HG02981 (cell line): ENCODE data around the gene PIAS2.
"Not testable (repeated sequence)": the region's sequence is repeated elsewhere in the genome, so short reads cannot be mapped to it uniquely, and the experiment has no call there.

Experiments
- ATAC-seq: cut with Tn5 transposase; IDR thresholded peaks from one replicate; pipeline ENCODE4 v1.9.1; 2021; ENCODE audit warnings: mild to moderate bottlenecking, moderate library complexity; ENCODE audit not compliant: unreplicated experiment

Gene PIAS2, protein sequence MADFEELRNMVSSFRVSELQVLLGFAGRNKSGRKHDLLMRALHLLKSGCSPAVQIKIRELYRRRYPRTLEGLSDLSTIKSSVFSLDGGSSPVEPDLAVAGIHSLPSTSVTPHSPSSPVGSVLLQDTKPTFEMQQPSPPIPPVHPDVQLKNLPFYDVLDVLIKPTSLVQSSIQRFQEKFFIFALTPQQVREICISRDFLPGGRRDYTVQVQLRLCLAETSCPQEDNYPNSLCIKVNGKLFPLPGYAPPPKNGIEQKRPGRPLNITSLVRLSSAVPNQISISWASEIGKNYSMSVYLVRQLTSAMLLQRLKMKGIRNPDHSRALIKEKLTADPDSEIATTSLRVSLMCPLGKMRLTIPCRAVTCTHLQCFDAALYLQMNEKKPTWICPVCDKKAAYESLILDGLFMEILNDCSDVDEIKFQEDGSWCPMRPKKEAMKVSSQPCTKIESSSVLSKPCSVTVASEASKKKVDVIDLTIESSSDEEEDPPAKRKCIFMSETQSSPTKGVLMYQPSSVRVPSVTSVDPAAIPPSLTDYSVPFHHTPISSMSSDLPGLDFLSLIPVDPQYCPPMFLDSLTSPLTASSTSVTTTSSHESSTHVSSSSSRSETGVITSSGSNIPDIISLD

DNA sequence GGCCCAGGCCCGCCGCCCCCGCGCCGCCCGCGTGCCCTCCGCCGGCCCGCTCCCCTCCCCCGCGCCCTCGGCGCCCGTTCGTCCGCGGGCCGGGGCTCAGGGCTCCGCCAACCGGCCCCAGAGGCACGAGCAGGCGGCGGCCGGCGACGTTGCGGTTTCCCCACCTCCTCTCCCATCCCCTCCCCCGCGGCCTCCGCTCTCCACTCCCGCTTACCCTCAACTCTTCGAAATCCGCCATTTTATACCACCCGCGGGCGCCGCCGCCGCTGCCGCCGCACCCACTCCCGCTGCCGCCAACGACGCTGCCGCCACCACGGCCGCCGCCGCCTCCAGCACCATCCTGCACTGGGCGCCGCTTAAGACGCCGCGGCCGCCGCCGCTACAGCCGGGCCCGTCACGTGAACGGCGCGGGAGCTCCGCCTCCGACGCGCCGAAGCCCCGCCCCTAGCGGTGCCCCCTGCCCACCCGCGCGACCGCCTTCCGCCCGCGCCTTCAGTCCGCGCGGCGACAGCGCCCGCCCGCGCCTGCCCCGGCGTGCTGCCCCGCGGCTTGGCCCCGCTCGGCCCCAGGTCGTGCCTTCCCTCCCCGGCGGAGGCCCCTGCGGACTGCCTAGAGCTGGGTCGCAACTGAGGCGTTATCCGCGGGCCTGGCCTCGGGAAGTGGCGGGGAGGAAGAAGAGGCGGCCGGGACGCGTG lies at the start of gene PIAS2, which contains the start of gene KATNAL2:
Gene PIAS2, minus strand, starts transcription at position 400 of the 695 bp plus-strand sequence. Its CDS starts 162 bp downstream, at position 238.
Gene KATNAL2, plus strand, starts transcription at position 495 of the 695 bp plus-strand sequence. CDS start 29,271 bp downstream, outside the sequence.
- ATAC-seq, result peak; percentile 84

DNA sequence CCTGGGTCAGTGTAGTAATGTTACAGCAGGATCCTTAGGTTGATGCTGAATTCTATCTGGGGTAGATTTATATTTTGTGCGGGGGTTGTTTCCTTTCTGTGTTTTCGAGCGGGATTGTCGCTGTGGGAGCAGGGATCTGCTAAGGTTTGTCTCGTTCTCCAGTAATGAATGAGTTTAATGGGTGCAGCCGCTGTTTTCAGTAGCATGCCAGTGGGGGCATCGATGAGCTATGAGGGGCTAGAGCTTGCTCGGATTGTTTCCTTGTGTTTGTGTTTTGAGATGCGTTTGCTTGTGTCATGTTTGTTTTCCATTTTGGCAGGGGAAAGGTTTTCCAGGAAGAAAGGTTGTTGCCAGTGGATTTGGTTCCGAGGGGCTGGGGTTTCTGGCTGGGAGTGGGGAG lies 49.0 kb upstream of the PIAS2 start:
- ATAC-seq, result not testable (repeated sequence)

DNA sequence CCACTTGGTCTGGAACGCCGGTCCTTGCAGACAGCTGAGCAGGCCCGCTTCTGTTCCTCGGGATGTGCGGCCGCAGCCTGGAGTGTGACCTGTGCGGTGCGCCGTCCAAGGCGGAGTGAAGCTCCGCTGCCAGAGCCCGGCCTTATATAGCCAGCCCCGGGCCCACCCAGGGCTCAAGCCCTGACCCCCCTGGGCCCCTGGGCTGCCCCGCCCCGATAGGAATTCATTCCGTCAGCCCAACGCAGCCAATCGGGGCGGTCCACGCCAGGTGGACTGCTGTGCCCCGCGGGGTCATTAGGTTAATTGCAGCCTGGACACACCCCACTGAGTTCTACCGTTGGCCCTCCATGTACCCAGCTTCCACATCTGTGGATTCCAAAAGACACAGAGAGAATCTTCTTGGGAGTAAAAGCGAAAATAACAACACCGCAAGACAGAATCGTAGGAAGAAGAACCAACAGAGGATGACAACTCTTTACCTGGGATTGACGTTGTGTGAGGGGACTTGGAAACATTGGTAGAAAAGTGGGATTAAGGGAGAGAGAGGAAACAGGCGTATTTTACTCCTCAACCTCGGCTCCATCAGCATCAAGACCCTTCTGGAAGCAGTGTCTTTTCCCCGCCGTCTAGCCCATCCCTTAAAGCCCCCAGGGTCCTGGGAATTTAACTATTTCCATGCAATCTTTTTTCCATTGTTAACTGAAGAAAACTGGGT lies 47.4 kb upstream of the PIAS2 start:
- ATAC-seq, result not testable (repeated sequence)

DNA sequence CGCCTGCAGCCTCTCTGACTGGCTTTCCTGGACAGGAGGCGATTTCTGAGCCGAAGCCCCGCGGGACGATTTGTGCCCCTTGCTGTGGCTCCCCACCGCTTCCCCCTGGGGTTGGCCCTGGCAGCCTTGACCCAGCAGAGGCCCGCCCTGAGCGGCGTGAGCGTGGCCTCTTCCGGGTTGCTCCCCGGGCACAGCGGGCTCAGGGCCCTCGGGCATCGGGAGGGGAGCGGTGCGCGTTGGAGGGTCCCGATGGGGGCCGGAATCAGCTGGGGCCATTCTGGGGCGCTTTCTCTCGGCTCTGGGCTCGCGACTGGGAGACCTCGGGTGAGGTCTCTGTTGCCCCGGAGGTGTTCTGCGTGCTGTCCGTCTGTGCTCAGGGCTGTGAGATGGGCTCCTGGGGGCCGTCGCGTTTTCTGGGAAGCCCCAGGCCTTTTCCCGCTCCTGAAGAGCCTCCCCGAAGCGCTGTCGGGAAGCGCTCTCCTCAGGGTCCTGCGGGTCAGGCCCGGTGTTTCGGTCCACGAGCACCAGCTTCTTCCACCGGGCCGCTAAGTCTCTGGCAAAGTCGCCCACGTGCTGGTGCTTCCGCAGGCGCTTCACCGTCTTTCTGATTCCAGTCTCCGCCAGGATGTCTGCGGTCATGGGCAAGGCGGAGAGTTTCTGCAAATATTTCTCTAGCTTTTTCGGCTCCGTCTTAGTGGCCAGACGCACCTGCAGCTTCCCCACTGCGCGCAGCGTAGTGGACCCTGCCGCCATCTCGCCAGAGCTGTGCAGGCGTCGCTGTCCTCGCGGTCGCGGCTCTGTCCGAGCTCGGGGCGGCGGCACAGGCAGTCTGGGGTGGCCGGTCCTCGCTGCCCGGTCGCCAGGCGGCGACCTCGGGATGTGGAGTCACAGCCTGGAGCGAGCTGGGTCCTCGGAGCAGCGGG lies 46.6 kb upstream of the PIAS2 start:
- ATAC-seq, result not testable (repeated sequence)

DNA sequence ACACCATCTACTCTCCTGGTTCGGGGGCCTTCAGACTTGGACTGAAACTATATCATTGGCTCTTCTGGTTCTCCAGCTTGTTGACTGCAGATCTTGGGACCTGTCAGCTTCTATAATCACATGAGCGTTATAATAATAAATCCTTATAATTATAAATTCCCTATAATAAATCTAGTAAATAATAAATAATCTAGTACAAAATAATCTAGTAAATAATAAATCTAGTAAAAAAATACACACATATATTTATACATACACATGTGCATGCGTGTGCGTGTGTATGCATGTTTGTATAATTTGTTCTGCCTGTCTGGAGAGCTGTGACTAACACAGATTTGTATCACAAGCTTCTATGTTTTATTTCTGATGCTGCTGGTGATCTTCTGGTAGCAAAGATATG lies 40.9 kb upstream of the PIAS2 start:
- ATAC-seq, result no peak

DNA sequence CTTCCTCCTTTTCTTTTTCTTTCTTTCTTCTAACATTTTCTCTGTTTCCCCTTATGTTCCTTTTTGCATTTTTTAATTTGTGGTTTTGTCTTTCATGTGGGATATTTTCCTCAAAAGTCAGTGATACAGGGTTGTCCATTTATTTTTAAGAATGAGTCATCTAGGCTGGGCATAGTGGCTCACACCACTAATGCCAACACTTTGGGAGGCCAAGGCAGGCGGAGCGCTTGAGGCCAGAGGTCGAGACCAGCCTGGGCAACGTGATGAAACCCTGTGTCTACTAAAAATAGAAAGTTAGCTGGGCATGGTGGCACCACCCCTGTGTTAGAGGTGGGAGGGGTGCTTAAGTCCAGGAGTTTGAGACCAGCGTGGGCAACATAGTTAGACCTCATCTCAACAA lies 35.9 kb upstream of the PIAS2 start:
- ATAC-seq, result no peak

DNA sequence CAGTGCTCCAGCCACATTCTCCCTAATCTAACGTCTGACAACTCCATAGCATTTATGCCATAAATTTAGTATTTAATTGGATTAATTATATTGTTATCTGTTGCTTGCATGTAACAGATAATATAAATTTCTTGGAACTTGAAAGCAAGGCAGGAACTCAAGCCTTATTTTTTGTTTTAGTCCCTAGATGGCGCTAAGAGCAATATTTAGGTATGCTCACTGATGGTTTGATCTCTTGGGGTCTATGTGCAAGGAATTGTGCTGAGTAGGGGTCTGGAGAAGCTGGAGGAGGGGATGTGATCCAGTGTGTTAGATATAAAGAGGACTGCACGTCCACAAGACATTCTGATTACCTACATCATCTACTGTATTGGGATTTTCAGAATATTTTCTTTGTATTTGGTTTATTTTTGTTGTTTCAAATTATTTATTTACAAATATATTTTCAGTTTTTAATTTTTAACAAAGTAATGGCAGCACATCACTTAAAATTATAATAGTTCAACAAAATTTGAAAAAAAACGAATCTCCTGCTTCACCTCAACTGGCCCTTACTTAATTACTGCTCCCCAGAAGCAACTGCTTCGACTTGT lies 32.9 kb upstream of the PIAS2 start:
- ATAC-seq, result no peak

DNA sequence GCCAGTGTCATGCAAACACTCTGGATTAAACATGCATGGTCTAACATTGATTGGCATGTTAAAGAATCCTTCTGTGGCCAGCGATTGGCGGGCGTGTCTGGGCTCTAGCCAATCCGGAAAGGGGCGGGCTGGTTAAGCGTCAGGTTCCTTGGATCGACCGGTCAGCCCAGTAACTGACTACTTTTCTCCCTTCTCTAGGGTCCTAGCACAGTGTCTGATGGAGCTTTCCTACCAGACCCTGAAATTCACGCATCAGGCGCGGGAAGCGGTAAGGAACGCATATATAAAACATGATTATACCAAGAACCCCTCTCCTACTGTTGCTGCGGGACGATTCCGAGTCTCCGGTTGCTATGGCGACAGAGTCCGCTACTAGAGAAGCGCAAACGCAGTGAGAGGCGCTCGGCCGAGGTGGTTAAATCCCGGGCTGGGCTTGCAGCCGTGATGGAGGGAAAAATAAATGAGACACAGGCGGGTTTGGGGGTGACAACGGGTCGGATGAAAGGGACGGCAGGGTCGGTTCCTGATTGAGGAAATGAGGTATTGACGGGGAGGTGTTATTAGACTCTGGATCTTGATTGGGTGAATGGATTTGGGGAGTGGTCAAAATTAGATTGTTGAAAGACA lies 29.5 kb upstream of the PIAS2 start:
- peak; percentile 97 for ATAC-seq

DNA sequence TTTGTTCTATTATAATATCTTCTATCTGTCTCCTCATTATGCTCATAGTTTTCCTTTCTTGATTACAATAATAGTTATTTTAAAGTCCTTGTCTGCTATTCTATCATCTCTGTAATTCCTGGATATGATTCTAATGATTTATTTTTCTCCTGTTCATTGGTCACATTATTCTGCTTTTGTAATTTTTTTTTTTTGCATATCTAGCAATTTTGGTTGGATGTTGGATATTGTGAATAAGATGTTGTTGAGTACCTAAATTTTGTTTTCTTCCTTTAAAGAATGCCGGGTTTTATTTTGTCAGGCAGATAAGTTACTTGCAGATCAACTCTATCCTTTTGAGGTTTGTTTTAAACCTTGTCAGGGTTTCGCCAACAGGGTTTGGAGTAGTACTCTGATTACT lies 25.3 kb upstream of the PIAS2 start:
- no peak for ATAC-seq

DNA sequence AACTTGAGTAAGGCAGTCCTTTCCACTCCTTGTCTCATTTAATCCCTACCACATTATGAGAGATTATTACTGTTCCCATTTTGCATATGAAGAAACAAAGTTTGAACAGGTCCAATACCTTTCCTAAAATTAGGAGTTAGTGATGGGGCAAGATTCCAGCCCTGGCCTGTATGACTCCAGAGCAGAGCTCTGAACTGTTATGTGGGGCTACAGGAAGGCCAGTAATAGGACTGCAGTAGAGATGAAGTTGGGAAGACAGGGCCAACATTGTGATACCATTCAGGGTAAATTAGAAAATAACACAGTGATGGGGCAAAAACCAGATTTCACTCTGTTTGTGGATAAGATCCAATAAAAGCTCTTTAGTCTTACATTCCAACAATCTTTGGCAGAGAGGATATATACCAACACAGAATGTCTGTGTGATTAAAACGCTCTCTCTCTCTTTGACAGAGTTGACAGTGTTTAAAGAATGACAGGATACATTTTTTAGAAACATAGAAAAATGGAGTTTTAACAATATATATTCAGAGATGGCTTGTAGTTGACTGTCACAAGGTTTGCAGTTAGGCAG lies 22.8 kb upstream of the PIAS2 start:
- no peak for ATAC-seq

DNA sequence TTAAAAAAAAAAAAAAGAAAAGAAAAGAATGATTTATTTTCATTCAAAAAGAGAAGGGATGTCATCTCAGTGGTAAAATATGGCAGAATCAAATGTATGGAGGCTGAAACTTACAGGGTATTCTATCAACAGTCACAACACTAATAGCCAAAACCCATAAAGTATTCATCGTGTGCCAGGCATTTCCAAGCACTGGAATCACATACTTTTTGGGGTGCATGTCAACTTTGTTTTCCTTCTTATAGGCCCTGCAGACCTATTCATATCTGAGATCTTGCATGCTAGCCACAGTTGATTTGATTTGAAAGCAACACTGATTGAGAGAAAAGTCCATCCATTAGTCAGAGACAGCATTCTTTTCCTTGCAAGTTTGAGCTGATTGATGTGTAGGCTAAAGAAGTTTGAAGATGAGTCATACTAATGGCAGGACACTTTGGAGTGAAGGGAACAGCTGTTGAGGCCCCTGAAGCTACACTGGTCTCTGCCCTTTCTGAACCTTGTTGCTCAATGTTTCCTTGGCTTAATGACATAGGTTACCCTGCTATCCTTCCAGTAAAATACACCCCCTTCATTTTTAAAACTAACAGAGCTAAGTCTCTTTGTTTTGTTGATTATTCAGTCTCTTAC lies 22.1 kb upstream of the PIAS2 start:
- no peak for ATAC-seq

DNA sequence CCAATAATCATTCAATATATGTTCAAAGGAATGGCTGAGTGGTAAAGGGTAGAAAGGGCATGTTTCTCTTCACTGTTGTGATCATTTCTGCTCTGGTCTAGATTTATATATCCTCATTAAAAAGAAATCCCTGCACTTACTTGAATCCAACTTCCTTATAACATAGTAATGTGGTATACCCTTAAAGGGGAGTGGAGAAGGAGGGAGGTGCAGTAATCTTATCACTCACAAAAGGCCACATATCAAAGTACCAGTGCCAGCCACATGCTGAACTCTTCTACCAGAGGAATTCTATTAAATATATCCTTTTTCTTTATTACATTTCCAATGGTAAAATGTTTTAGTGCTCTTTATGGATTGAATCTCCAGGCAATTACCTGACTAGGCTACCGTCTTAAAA lies 3.3 kb upstream of the PIAS2 start:
- ATAC-seq, result no peak

DNA sequence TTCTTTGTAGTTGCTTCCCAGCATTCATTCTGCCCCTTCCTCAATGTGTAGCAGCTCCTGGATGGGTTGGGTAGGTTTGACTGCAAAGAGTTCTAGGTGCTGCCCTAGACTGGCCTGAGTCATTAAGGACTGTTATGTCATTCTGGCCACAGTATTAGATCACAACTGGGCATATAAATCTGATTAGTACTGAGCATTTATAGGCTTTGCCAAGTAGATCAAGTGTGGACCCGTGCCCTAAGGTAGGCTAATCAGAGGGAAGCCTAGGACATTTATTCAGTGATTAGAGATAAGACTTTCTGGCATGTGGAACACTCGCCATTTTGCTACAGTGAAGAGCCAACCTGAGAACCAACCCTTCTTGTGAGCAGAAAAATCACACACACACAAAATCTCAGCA lies 2.8 kb upstream of the PIAS2 start:
- no peak for ATAC-seq

DNA sequence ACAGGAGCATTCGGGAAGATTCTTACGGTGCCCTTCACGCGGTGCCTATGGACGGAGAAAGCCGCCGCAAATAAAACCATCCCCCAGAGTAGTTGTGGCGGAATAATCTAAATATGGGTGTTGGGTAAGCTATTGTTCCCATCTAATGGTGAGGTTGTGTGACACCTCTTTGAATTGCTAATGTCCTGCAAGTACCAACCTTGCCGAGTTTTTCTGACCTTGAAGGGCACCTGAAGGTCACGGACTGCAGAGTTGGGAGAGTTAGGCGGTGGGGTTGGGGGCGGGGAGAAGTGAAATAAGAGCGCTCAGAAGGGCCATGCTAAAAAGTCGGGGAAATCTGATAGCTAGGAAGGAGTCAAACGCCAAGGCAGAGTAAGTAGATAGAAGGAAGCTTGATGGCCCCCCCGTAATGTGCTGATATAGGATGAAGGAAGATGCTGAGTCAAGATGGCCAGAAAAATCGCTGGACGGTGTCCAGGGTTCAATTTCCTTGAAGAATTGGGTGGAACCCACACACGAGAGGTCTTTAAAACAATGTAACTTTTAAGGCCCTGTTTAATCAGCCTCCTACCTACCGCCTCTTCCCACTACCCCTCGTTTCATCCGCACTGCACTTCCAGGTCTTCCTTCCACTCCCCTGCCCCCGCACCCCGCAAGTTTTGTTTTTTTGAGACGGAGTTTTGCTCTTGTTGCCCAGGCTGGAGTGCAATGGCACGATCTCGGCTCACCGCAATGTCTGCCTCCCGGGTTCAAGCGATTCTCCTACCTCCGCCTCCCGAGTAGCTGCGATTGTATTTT lies 695 bp upstream of the PIAS2 start:
- peak; percentile 8 for ATAC-seq

DNA sequence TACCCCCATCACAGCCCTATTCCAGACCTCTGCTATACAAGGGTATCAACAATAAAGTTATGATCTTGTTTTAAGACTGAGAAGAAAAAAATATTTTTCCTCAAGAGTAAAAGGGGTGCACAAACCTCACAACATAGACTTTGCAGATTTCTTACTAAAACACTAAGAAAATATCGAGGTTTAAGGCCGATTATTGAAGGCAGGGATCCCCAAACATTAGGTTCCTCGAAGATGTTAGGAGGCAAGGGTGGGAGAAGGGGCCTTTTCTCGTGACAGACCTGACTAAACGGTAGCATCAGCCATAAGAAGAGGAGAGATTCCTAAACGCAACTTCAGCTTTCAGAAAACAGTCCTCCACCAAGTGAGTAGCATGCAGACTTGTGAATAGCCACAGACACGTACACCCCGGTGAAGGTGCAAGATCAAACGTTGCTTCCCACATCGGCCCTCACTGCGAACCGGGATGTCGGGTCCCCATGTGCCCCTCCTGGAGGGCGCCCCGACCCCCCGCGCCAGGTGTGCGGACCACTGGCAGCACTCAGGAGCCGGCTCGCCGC lies 678 bp downstream of the PIAS2 start:
- ATAC-seq, result peak; percentile 32

DNA sequence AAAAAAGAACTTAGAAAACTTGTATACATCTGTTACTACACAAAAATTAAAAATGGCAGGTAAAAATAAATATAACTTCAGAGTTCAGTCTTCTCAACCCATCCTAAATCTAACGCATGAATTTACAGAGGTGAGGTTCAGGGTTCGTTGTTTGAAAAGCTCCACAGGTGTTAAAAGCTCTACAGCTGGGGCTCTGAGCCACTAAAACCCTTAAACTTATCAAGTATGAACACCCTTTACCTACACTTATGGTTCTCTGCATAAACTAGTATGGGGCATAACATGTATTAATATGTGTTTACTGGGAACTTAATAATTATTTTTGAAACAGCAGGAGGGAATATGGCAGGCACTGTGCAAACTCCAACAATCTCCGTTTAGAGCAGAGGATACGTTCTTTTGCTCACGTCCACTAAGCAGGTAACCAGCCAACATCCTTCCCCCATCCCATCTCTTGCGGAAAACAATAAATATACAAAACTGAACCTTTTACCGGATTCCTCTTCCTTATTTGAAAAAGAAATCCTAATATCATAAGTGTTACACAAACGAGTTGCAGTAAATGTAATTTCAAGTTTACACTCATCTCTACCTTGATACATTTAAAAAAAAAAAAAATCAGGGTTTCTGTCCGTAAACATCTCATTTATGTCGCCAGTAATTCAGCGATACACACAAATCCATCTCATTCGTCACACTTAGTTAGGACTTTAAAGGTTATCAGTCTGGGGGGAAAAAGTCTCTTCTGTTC lies 1.3 kb downstream of the PIAS2 start:
- no peak for ATAC-seq

DNA sequence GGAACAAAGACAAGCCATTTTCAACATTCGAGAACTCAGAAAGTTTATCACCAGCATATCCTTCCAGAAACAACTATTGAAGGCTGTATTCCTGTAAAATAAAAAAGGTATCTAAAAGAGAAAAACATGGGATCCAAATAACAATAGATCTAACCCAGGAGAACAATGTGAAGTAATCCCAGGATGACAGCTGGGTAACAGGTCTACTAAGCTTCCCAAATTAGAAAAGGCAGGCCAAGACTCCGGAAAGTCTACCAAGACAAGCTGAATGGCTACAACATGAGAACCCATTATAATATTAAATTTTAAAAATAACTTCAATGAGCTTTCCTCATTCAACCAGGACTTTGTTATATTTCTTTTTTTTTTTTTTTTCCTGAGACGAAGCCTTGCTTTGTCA lies 6.5 kb downstream of the PIAS2 start:
- no peak for ATAC-seq
